NCI-H526 treated with DMSO at 0.1 percent for 48 hours (cell line): ENCODE measurements around the gene ARHGAP44.
"Not testable (repeated sequence)": the region's sequence is repeated elsewhere in the genome, so short reads cannot be mapped to it uniquely, and the experiment has no call there.

ENCODE experiments used
- DNase-seq: peaks from one replicate; lab custom pipeline; 2025; lab: John Stamatoyannopoulos, UW

Gene ARHGAP44

GRCh38 chr17:12821376-12821940 is 32.2 kb downstream of the ARHGAP44 start:
- DNase-seq = no peak

GRCh38 chr17:12826431-12826830 is 37.1 kb downstream of the ARHGAP44 start:
- no peak for DNase-seq

GRCh38 chr17:12830777-12831247 is 41.5 kb downstream of the ARHGAP44 start:
- DNase-seq = no peak

GRCh38 chr17:12831839-12832238 is 42.5 kb downstream of the ARHGAP44 start:
- DNase-seq = no peak

DNA sequence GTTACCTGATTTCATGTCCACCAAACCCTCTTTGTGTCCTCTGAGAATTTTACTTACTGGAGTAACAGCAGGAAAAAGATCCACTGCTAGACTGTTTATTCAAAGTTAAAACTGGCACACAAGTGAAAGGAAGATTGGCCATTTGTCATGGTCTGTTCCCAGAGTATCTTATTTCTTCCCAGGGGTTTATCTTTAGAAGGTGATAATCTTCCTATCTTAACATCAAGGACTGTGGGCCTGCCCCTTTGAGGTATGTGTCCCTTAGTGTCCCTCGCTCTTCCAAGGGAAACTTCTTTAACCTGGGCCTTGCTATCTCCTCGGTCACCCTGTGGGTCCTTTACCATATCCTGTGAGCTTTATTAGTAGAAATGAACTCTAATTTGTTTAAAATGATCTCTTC is 49.7 kb downstream of the ARHGAP44 start:
- DNase-seq = no peak

DNA sequence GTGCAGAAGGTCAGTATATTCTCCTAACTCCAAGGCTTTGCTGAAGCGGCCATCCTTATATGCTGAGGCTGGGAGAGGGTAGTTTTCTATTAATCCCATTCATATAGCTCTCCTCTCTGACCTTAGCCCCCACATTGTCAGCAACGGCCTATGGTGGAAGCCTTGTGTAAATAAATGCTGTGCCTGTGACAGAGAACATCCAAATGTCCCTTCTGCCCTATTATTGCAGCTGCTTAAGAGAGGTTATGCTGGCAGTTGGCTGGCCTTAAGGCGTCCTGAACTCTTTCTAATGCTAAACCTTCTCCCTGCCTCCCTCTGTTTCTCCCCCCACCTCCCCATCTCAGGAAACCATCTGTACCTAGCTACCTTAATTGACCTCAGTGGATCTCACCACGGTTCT is 53.6 kb downstream of the ARHGAP44 start:
- no peak for DNase-seq

GRCh38 chr17:12850996-12851395 is 61.7 kb downstream of the ARHGAP44 start:
- no peak for DNase-seq

- no peak for DNase-seq
Measured at GRCh38 chr17:12851901-12852435, 62.7 kb downstream of the ARHGAP44 start.

DNA sequence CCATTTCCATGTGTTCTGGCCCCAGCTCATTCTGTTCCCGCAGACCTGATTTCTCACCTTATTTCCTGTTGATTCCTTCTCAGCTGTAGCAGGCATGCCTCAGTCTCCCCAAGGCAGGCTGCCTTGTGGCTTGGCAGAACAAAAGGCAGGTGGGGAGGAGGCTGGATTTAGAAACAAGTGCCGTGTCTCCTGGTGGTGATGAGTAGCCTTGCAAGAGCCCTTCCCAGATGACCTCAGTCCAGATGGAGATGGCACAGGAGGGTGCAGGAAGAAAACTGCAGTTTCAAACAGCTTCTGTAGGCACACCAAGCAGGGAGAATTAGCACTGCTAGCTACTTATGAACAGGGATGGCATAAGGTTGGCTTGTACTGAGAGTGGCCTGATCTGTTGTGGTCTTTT is 64.6 kb downstream of the ARHGAP44 start:
- no peak for DNase-seq

DNA sequence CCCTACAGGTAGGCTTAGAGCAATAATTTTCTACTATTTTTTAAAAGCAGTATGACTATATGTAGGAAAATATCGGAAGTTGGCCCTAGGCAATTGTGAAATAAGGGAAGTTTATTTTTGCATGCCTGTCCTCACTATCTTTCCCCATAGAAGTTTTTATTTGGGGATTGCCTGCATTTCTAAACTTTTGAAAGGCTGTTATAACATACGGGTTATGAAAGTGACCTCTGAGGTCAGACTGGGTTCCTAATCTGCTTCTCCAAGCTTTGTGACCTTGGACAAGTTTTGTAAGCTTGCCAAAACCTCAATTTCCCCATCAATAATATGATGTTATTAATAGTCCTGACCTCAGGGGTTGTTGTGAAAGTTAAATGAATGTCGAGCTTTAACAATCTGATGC is 67.1 kb downstream of the ARHGAP44 start:
- no peak for DNase-seq

- DNase-seq = no peak
Measured at GRCh38 chr17:12857592-12857991, 68.3 kb downstream of the ARHGAP44 start.

DNA sequence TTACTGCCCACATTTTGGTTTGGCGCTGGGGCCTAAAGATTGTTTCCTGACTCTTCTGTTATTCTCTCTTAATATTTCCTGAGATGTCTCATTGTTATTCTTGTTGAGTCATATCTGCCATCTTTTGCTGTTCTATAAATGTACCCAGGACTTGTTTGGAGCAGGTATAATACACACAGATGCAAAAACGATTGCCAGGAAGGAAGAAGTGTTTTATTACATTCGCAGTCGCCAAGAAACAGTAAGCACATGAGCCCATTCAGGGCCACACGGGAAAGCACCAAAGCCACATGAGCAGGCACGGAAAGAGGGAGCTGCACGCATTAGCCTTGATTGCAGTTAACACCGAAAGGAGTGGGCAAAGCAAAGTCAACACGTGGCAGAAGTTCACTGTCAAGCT is 70.2 kb downstream of the ARHGAP44 start:
- DNase-seq = no peak

DNA sequence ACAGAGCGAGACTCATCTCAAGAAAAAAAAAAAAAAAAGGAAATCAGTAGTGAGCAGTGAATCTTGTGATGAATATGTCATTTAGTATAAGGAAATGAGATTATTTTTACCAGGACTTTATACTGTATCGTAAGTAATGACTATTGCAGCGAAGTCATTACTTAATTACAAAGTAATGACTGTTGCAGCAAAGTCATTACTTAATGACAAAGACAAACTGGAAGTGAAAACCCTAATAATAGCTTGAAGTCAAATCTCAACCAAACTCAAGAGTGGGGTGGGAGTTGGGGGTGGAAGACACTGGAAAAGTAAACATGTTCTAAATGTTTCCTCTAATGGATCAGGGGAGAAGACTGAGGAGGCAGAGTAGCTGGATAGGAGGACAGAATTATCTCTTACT is 76.5 kb downstream of the ARHGAP44 start:
- no peak for DNase-seq

- DNase-seq = no peak
Measured at GRCh38 chr17:12866244-12866643, 76.9 kb downstream of the ARHGAP44 start.

- no peak for DNase-seq
Measured at GRCh38 chr17:12867726-12868125, 78.4 kb downstream of the ARHGAP44 start.

DNA sequence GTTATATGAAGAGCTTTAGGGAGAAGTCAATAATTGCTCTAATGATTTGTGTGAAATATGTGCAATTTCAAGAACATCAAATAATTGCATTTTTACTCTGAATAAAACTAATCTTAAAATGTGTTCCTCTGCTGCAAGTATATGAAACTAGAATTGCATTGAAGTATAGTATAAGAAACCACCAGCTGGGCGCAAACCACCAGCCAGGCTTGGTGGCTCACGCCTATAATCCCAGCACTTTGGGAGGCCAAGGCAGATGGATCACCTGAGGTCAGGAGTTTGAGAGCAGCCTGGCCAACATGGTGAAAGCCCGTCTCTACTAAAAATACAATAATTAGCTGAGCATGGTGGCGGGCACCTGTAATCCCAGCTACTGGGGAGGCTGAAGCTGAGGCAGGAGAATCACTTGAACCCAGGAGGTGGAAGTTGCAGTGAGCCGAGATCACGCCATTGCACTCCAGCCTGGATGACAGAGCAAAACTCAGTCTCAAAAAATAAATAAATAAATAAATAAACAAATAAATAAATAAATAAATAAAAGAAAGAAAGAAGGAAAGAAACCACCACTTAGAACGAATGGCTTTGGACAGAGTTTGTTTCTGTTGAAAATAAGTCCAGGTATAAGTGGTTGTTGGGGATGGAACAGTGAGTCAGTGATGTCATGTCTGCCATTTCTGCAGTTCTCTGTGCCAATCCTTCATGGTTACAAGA is 84.3 kb downstream of the ARHGAP44 start:
- not testable (repeated sequence) for DNase-seq

- DNase-seq = no peak
Measured at GRCh38 chr17:12877953-12878669, 88.8 kb downstream of the ARHGAP44 start.

- not testable (repeated sequence) for DNase-seq
Measured at GRCh38 chr17:12879096-12879495, 89.8 kb downstream of the ARHGAP44 start.

GRCh38 chr17:12883472-12883871 is 94.2 kb downstream of the ARHGAP44 start:
- no peak for DNase-seq

DNA sequence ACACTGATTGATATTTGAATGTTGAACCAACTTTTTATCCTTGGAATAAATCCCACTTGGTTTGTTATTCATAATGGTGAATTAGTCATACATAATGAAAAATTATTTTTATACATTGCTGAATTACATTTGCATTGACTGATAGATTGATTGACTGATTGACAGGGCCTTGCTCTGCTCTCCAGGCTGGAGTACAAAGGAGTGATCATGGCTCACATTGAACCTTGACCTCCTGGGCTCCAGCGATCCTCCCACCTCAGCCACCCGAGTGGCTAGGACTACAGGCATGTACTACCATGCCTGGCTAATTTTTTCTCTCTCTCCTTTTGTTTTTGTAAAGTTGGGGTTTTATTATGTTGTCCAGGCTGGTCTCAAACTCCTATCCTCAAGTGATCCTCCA is 97.8 kb downstream of the ARHGAP44 start:
- DNase-seq = no peak

- DNase-seq = no peak
Measured at GRCh38 chr17:12896180-12896785, 107.0 kb downstream of the ARHGAP44 start.

- DNase-seq = no peak
Measured at GRCh38 chr17:12898110-12898509, 108.8 kb downstream of the ARHGAP44 start.

DNA sequence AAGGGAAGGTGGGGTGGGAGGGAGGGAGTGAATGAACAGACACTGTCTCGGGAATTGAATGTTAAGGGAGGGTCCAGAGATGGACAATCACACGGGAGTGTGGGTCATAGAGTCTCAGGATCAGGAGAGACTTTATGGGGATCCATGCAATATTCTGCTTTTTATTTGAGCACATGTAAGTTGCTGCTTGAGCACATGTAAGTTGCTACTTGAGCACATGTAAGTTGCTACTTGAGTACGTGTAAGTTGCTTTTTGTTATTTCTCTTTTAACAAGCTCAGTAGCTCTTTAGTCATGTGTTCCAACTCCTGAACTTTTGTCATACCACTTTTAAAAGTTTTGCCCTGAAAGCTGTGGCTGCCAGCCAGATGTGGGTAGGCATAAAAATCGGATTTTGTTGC is 110.3 kb downstream of the ARHGAP44 start:
- DNase-seq = no peak
